Mononuclear cell (primary cell): ENCODE results near the gene MARCKSL1. TPM values are rescaled to one million over a fixed set of nuclear protein-coding genes. Genes with fewer than 3 reads are reported as not detected.
"Not testable (repeated sequence)": the region's sequence is repeated elsewhere in the genome, so short reads cannot be mapped to it uniquely, and the experiment has no call there.

Source experiments
- H3K27me3 ChIP-seq: 2 replicates; pipeline ENCODE4 v1.6.0; 2011; ENCODE audit warnings: low read length, control low read depth; ENCODE audit not compliant: insufficient read depth
- H3K4me1 ChIP-seq: 2 replicates; pipeline ENCODE4 v1.5.1; 2011; ENCODE audit warnings: mild to moderate bottlenecking, low read length, control low read depth; ENCODE audit not compliant: insufficient read depth
- H3K4me3 ChIP-seq: 2 replicates; pipeline ENCODE4 v1.5.1; 2011; ENCODE audit warnings: mild to moderate bottlenecking, low read length, moderate library complexity
- H3K9me3 ChIP-seq: 2 replicates; pipeline ENCODE4 v1.5.1; 2011; ENCODE audit warnings: low read depth, mild to moderate bottlenecking, control low read depth, low read length
- total RNA-seq: library from RNA; depleted of rRNA; stranded (reverse); fragments of >200 nt; gene quantifications from one replicate; pipeline ENCODE4 v1.2.3, GENCODE V29; 2012

Gene MARCKSL1
- total RNA-seq, 1 donor = 39.9 TPM

DNA sequence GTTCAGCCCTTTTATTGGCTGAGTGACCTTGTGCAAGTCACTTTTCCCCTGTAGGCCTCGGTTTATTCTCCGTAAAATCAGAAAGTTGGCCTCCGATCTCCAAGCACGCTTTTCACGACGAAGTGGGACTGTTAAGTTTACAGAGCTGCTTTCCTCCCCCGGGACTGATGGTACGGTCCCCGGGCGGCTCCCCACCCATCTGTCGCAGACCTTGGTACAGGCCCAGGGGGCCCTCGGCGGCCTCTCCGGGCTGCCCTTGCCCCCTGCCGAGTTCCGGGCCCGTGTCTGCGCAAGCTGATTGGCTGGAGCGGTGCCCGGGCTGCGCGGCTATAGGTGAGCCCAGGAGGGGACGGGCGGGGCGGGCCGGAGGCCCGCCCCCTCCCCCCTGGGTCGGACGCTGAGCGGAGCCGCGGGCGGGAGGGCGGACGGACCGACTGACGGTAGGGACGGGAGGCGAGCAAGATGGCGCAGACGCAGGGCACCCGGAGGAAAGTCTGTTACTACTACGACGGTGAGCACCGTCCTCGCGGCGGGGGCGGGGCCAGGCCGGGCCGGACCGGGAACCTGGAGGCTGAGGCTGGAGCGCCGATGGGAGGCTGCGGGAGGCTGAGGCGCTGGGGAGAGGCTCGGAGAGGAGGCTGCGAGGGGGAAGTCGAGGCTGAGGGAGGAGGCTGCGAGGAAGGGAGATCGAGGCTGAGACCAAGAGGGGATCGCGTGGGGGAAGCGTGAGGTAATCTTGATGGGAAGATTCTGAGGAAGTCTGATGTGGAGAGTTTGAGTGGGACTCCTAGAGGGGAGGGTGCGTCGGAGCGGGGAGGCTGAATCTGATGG lies 44.1 kb downstream of the MARCKSL1 start, which contains the start of gene HDAC1:
HDAC1 (plus strand) TSS at position 376 of the 831 bp plus-strand sequence; CDS start at position 463, 87 bp downstream.
- Histone ChIP-seq H3K4me3 (peak within 1 kb of the TSS; percentile 91), H3K4me1 (peaks cover 58% of the 10 kb centered on the region), H3K9me3 (no peaks in the 10 kb centered on the region), H3K27me3 (no peaks in the 10 kb centered on the region)

DNA sequence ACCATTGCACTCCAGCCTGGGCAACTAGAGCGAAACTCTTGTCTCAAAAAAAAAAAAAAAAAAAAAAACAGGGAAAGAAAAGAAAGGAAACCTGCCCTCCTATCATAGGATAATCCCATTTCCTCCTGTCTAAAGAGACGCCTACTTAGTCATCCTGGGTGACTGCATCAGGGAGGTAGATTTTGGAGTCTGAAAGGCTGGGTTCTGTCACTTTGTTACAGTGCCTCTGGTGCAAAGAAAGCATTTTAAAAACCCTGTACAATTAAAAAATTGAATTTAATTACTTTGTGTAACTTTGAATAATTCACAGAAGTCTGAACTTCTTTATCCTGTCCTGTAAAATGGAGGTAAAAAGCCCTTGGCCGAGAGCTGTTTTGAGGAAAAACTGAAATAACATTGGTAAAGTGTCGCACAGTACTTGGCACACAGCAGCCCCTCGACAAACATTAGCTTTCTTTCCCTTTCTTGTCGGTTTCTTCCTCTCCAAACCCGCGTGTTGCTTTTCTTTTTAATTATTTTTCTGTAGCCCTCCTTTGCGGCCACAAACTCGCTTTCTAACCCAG lies 44.8 kb downstream of the MARCKSL1 start:
- Histone ChIP-seq H3K27me3 (no peaks in the 10 kb centered on the region), H3K4me3 (peak overlapping the region; percentile 91), H3K9me3 (no peaks in the 10 kb centered on the region), H3K4me1 (peaks cover 51% of the 10 kb centered on the region)

- peaks cover 31% of the 10 kb centered on the region for H3K4me1 ChIP-seq
- H3K27me3 ChIP-seq = no peaks in the 10 kb centered on the region
- no peak overlapping the region for H3K4me3 ChIP-seq
- no peaks in the 10 kb centered on the region for H3K9me3 ChIP-seq
Observed at GRCh38 chr1:32289256-32289655, 46.8 kb downstream of the MARCKSL1 start.

DNA sequence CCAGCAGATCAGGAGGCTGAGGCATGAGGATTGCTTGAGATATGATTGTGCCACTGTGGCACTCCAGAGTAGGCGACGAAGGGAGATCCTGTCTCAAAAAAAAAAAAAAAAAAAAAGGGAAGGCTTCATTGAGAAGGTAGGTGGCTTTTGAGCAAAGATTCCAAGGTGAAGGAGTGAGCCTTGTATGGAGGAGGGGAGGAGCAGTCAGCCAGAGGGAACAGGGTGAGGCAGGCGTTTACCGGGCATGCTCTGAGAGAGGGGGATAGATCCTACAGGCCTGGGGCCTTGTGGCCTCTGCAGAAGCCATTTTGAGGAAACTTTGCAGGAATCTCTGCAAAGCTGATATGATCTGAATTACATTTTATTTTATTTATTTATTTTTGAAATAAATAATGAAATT lies 49.3 kb downstream of the MARCKSL1 start:
- Histone ChIP-seq H3K4me1 (peaks cover 13% of the 10 kb centered on the region), H3K27me3 (no peaks in the 10 kb centered on the region), H3K9me3 (no peaks in the 10 kb centered on the region), H3K4me3 (no peak overlapping the region)

DNA sequence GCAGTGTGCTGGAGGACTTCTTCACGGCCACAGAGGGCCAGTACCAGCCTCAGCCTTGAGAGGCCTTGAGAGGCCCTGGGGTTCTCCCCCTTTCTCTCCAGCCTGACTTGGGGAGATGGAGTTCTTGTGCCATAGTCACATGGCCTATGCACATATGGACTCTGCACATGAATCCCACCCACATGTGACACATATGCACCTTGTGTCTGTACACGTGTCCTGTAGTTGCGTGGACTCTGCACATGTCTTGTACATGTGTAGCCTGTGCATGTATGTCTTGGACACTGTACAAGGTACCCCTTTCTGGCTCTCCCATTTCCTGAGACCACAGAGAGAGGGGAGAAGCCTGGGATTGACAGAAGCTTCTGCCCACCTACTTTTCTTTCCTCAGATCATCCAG lies 50.4 kb downstream of the MARCKSL1 start:
- Histone ChIP-seq H3K9me3 (no peaks in the 10 kb centered on the region), H3K4me1 (peaks cover 3% of the 10 kb centered on the region), H3K4me3 (no peak overlapping the region), H3K27me3 (no peaks in the 10 kb centered on the region)

- H3K27me3 ChIP-seq, H3K9me3 ChIP-seq, H3K4me1 ChIP-seq, H3K4me3 ChIP-seq: not testable (repeated sequence)
Observed at GRCh38 chr1:32284777-32285176, 51.3 kb downstream of the MARCKSL1 start.

Other genes starting within 250 kb of the MARCKSL1 start
- 46.9 TPM for gene KPNA6, start 228.2 kb downstream of the MARCKSL1 start, total RNA-seq
- gene TXLNA, start 156.6 kb downstream of the MARCKSL1 start, total RNA-seq = 10.5 TPM
- 3.7 TPM for gene CCDC28B, start 135.6 kb downstream of the MARCKSL1 start, total RNA-seq
- gene IQCC, start 130.6 kb downstream of the MARCKSL1 start, total RNA-seq = 0.52 TPM
- not detected for gene DCDC2B, start 127.1 kb downstream of the MARCKSL1 start, total RNA-seq
- 6.6 TPM for gene TMEM234, start 113.9 kb downstream of the MARCKSL1 start, total RNA-seq
- 122 TPM for gene EIF3I, start 113.8 kb downstream of the MARCKSL1 start, total RNA-seq
- not detected for gene FAM167B, start 89.0 kb downstream of the MARCKSL1 start, total RNA-seq
- 112 TPM for gene LCK, start 85.0 kb downstream of the MARCKSL1 start, total RNA-seq
- gene HDAC1, start 44.1 kb downstream of the MARCKSL1 start, total RNA-seq = 58.8 TPM
- 11.5 TPM for gene FAM229A, start 26.3 kb upstream of the MARCKSL1 start, total RNA-seq
- gene TSSK3, start 26.3 kb upstream of the MARCKSL1 start, total RNA-seq = not detected
- 134 TPM for gene BSDC1, start 58.2 kb upstream of the MARCKSL1 start, total RNA-seq
- not detected for gene ZBTB8B, start 128.8 kb upstream of the MARCKSL1 start, total RNA-seq
- 0.21 TPM for gene ZBTB8A, start 203.2 kb upstream of the MARCKSL1 start, total RNA-seq